HG03575 (cell line): ENCODE data around the gene ULBP3.

Source experiments
- ATAC-seq: cut with Tn5 transposase; IDR thresholded peaks from one replicate; pipeline ENCODE4 v1.9.1; 2021; ENCODE audit not compliant: unreplicated experiment, insufficient number of reproducible peaks, low FRiP score; ENCODE audit errors: extremely low read depth

The ULBP3 gene

DNA sequence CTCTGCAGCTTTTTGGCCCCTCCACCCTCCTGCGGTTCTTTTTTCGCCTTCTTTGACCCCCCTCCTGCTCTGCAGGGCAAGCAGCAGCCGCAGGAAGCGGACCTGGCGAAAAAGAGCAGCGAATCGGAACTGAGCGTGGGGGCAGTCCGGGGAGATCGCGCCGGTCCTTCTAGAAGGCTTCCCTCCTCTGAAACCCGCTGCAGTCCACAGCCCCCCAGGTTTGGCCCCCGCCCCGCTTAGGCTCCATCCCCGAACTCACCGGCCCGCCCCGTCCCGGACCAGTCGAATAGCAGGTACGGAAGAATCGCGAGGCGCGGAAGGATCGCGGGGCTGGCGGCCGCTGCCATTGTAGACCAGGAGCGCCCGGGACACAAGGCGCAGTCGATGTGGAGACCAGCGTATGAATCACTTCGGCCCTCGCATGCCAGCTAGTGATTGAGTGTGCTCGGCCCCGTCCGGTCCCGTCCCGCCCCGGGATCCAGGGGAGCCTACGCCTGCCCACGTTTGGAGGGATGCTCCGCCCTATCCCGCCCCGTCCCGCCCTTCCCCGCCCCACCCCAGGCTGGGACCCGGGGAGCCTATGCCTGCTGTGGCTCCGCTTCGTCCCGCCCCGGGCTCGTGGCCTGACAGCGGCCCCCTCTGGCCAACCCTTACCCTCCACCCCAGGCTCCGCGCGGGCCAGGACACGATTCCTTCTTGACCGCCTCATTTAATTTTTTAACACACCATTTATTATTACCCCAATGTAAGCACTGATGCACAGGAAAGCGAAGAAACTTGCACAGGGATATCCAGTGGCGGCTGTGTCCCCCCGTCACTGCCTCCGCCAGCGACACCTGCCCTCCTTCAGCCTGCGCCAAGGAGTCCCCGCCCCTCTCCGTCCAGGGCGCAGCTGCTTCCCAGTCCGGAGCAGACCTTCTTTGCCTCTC lies at the start of gene ULBP3:
Gene ULBP3, minus strand, starts transcription at position 402 of the 929 bp plus-strand sequence. Its CDS starts 55 bp downstream, at position 347.
- ATAC-seq: no peak

GRCh38 chr6:150118627-150119026 lies 49.7 kb upstream of the ULBP3 start:
- no peak for ATAC-seq

- ATAC-seq: no peak
Observed at GRCh38 chr6:150118203-150118602, 49.3 kb upstream of the ULBP3 start.

GRCh38 chr6:150116200-150116800 lies 47.4 kb upstream of the ULBP3 start:
- no peak for ATAC-seq

DNA sequence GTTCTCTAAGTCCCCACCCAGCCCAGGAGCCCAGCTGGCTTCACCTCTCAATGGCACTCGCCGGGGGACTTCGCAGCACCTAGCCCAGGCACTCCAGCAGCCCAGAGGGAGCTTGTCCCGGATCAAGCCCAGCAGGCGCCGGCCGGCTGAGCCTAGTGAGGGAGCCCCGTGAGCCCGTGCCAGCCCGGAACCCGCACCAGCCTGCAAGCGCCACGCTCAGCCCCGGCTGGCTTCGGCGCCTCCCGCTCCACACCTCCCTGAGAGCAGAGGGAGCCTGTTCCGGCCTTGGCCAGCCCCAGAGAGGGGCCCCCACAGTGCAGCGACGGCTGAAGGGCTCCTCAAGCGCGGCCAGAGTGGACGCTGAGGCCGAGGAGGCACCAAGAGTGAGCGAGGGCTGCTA lies 46.8 kb upstream of the ULBP3 start:
- ATAC-seq: no peak

GRCh38 chr6:150112233-150112632 lies 43.3 kb upstream of the ULBP3 start:
- no peak for ATAC-seq

GRCh38 chr6:150102750-150103270 lies 33.9 kb upstream of the ULBP3 start:
- ATAC-seq: no peak

DNA sequence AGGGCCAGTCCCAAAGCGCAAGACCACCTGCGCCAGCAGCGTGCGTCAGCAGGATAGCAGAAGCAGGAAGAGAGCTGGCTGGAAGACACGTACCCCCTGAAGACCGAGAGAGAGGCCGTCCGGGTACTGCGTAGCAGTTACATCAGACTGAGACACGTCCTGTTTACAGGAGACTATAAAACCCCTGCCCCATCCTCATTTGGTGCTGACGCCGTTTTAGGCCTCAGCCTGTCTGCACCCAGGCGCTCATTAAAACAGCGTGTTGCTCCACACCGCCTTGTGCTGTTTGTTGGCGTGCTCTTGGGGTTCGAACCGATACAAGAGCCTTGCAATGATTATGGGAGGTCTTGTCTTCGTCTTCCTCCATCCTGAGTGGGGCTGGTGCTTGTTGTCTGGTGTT lies 31.8 kb upstream of the ULBP3 start:
- no peak for ATAC-seq

DNA sequence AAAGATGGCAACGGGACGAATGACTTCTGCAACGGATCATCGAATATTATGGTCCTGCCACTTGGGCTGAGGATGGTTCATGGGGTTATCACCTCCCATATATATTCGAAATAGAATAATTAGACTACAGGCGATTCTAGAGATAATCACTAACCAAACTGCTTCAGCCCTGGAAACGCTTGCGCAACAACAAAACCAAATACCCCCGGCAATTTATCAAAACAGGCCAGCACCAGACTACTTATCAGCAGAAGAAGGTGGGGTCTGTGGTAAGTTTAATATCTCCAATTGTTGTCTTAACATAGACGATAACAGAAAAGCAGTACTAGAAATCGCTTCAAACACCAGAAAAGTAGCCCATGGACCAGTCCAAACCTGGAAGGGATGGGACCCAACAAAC lies 31.0 kb upstream of the ULBP3 start:
- no peak for ATAC-seq

DNA sequence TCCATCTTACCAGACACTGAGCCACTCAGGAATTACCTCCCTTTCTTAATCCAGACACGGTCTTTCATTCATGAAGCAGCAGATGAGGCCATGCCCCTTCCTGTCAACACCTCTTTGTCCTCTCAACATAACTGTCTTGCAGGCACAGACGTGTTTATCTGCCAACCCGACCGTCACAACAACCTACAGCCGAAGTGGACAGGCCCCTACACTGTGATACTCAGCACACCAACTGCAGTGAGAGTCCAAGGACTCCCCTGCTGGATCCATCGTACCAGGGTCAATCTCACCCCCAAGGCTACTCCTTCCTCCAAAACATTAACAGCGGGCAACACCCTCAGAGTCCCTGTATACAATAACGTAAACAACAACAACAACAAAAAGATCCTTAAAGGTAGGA lies 30.6 kb upstream of the ULBP3 start:
- ATAC-seq: no peak

- ATAC-seq: no peak
Observed at GRCh38 chr6:150098155-150098554, 29.2 kb upstream of the ULBP3 start.

GRCh38 chr6:150093397-150093796 lies 24.5 kb upstream of the ULBP3 start:
- no peak for ATAC-seq

DNA sequence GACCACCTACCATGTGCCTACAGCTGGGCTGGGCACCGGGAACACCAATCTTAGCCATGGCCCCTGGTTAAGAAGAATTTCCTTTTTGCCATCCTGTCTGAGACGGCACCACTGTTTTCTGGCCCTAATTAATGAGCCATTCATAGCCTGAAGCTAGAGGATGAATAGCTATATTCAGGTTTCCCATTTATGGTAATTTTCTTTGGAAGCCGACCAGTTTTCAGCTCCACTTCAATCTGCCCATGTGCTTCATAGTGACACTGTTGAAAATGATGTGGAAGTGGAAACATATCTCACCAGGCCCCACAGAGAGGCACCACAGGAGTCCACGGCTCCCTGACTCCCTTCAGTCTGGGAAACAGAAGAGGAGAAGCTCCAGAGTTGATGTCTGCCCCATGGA lies 22.6 kb upstream of the ULBP3 start:
- no peak for ATAC-seq

GRCh38 chr6:150090328-150090727 lies 21.4 kb upstream of the ULBP3 start:
- no peak for ATAC-seq

DNA sequence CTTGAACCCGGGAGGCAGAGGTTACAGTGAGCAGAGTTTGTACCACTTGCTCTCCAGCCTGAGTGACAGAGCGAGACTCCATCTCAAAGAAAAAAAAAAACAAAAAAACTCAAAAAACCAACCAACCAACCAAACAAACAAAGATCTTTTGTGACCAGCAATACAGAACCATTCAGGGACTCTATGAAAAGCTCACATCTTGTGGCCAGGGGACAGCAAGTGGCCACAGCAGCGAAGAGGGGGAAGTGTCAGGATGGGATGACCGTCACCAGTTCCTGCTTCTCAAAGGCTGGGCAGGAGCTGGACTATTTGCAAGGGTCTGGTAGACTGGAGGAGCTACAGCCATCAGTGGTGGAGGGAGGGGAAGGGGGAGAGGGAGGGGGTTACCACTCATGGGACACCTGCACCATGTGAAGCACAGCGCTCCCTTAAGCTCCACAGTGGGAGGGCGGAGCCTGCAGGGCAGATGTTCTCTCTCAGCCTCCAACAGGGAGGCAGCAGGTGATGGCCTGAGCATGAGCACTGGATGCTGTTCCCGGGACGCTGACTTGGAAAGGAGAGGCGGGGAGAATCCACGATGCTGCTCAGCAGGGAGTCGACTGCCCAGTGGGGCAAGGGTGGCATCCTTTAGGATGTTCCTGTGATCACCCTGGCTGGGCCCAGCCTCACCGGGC lies 19.7 kb upstream of the ULBP3 start:
- no peak for ATAC-seq

DNA sequence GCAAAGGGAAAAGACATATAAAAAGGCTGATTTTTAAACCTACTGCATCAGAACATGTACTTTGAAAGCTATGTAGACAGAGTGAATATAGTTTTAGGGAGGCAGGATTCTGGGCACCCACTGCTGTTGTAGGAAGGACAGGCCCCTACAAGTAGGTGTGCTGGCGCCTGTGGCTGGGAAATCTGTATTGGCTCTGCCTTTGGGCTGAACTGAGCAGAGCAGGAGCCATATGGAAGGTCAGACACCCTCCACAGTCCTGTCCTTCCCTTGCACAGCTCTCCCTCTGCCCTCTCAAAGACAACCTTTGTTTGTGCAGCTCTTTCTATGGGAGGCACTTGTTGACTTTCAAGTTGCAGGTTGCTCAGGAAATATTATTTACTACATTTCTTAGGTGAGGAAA lies 18.4 kb upstream of the ULBP3 start:
- no peak for ATAC-seq

- ATAC-seq: no peak
Observed at GRCh38 chr6:150086026-150086425, 17.1 kb upstream of the ULBP3 start.

- no peak for ATAC-seq
Observed at GRCh38 chr6:150084426-150084825, 15.5 kb upstream of the ULBP3 start.

- no peak for ATAC-seq
Observed at GRCh38 chr6:150083839-150084238, 14.9 kb upstream of the ULBP3 start.

DNA sequence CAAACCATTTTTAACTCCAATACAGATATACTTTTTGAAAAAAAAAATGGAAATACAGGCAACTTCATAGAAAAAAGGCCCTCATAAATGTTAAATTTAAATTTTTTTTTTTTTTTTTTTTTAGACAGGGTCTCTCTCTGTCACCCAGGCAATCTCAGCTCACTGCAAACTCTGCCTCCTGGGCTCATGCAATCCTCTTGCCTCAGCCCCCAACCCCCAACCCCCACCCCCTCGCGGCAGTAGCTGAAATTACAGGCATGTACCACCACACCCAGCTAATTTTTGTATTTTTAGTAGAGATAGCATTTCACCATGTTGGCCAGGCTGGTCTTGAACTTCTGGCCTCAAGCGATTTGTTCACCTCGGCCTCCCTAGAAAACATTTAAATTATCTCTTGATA lies 12.8 kb upstream of the ULBP3 start:
- no peak for ATAC-seq
